ENCODE data around the gene ATF6B. TPM values are rescaled to one million over a fixed set of nuclear protein-coding genes. Genes with fewer than 3 reads are reported as not detected.

ATF6B gene
- total RNA-seq, 1 experiment from 2014 or later, result 45.3 TPM

DNA sequence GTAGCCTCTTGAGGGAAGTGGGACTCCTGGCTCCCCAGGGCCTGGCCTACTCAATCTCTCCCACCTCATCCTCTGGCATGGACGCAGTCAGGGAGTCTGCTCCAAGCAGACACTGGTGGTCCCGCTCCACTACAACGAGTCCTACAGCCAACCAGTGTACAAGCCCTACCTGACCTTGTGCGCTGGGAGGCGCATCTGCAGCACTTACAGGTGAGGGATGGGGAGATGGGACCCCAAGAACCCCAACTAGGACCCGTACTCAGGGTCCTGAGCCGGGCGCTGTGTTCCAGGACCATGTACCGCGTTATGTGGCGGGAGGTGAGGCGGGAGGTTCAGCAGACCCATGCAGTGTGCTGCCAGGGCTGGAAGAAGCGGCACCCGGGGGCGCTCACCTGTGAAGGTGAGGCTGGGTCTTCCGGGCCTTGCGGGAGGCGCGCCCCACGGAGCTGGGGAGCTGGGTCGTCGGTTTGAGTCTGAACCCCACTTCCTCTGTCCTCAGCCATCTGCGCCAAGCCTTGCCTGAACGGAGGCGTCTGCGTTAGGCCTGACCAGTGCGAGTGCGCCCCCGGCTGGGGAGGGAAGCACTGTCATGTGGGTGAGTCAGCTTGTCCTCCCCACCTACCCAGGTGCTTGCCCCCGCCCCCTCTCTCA is 38.5 kb upstream of the ATF6B start:
- H3K27ac Mint-ChIP-seq, result no peak overlapping the region
- no peak overlapping the region for H2BK20ac ChIP-seq (ENCODE audit: low read depth, low read length, poor library complexity, severe bottlenecking)
- H4K20me1 ChIP-seq (ENCODE audit: control insufficient read depth, insufficient read depth, insufficient read length), result peaks cover 2% of the 10 kb centered on the region
- no peak overlapping the region for H3K4me2 ChIP-seq (ENCODE audit: insufficient read depth, insufficient read length, low read length)
- H2BK15ac ChIP-seq (ENCODE audit: low read depth, low read length), result no peak overlapping the region
- H4K91ac ChIP-seq (ENCODE audit: insufficient read length, low read depth, low read length), result no peak overlapping the region
- H3K4me3 Mint-ChIP-seq, result 0 out of 5 replicates have a peak overlapping the region, but pooled peaks of 1 of the 2 experiments have one; percentile 14
- no peak overlapping the region for H2BK120ac ChIP-seq (ENCODE audit: low read depth, low read length, poor library complexity, severe bottlenecking)
- no peaks in the 10 kb centered on the region for H3K23me2 ChIP-seq (ENCODE audit: insufficient read length, low read depth, low read length, poor library complexity, severe bottlenecking)
- no CpG with 5 or more reads among the region's 30 CpGs for WGBS (ENCODE audit: extremely low coverage, insufficient read length, low lambda C conversion rate)
- no peak overlapping the region for H3K18ac ChIP-seq (ENCODE audit: insufficient read length, low read depth, low read length)
- no peaks in the 10 kb centered on the region for H3K9me3 Mint-ChIP-seq
- no peak overlapping the region for H3K56ac ChIP-seq (ENCODE audit: insufficient read length, low read depth, low read length)
- no peak overlapping the region for H2BK12ac ChIP-seq (ENCODE audit: insufficient read length, low read depth, low read length)
- H3K4ac ChIP-seq (ENCODE audit: low read depth, low read length), result no peak overlapping the region
- H3K36me3 Mint-ChIP-seq (ENCODE audit: insufficient read depth in 1 of 3, low read depth in 3 of 3), result peaks cover 46 to 81% (median 65%) of the 10 kb centered on the region in 3 experiments
- no peak overlapping the region for H3K27ac ChIP-seq (ENCODE audit: insufficient read length, low read depth, low read length)
- H3K4me1 Mint-ChIP-seq, result peaks cover 3 to 23% of the 10 kb centered on the region in 2 experiments; a peak in 2 of 4 replicates
- no peak overlapping the region for H4K8ac ChIP-seq (replicated peaks; ENCODE audit: insufficient read length, low read depth, low read length)
- no peak overlapping the region for H3K14ac ChIP-seq (ENCODE audit: insufficient read depth, low read length)
- H3K9ac ChIP-seq (ENCODE audit: extremely low read depth, insufficient read length, low read length), result no peak overlapping the region
- H2AK5ac ChIP-seq (ENCODE audit: insufficient read length, low read length), result no peak overlapping the region
- no peak overlapping the region for H2AFZ ChIP-seq (ENCODE audit: low read length)
- H3K23ac ChIP-seq (ENCODE audit: insufficient read length, low read depth, low read length), result no peak overlapping the region
- no peaks in the 10 kb centered on the region for H3K79me2 ChIP-seq (ENCODE audit: insufficient read depth, low read length)
- no peak overlapping the region for H2BK5ac ChIP-seq (ENCODE audit: insufficient read length, low read length)
- no peaks in the 10 kb centered on the region for H3K27me3 ChIP-seq (ENCODE audit: insufficient read depth, low read length)
- no peaks in the 10 kb centered on the region; the same call in 1 of the 2 replicates for H3K27me3 Mint-ChIP-seq (ENCODE audit: low read depth)
- H3K79me1 ChIP-seq (ENCODE audit: insufficient read depth, low read depth, low read length, poor library complexity, severe bottlenecking), result no peaks in the 10 kb centered on the region
- TF ChIP-seq, protein P1, sequence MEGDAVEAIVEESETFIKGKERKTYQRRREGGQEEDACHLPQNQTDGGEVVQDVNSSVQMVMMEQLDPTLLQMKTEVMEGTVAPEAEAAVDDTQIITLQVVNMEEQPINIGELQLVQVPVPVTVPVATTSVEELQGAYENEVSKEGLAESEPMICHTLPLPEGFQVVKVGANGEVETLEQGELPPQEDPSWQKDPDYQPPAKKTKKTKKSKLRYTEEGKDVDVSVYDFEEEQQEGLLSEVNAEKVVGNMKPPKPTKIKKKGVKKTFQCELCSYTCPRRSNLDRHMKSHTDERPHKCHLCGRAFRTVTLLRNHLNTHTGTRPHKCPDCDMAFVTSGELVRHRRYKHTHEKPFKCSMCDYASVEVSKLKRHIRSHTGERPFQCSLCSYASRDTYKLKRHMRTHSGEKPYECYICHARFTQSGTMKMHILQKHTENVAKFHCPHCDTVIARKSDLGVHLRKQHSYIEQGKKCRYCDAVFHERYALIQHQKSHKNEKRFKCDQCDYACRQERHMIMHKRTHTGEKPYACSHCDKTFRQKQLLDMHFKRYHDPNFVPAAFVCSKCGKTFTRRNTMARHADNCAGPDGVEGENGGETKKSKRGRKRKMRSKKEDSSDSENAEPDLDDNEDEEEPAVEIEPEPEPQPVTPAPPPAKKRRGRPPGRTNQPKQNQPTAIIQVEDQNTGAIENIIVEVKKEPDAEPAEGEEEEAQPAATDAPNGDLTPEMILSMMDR (conservative IDR thresholded peaks at IDR 0.05), result peak; percentile 57
- no peak overlapping the region for H4K5ac ChIP-seq (ENCODE audit: insufficient read length, low read depth, low read length)
- DNase-seq, result peak; percentile 91
- no peaks in the 10 kb centered on the region for H3K4me1 ChIP-seq (ENCODE audit: insufficient read depth, low read length)
- no peaks in the 10 kb centered on the region for H3K9me3 ChIP-seq (ENCODE audit: control insufficient read depth, low read depth, low read length)
- H3T11ph ChIP-seq (ENCODE audit: low read length), result no peak overlapping the region

All from H9 (cell line).